T-cell (primary cell): Measurements from ENCODE around the gene LMX1B. TPM values are rescaled to one million over a fixed set of nuclear protein-coding genes. Genes with fewer than 3 reads are reported as not detected.

Source experiments
- total RNA-seq, 35 experiments: library from RNA in 6 of 35; stranded (reverse) in 6 of 35; fragments of 120-200 nt in 1 of 35; gene quantifications; one replicate each; pipeline versions ENCODE4 v1.2.1 to v1.2.4 and lab custom pipeline; 2013 to 2026

LMX1B gene
- total RNA-seq, 5 donors from 2014 or later (not counting 1 experiment from before 2014, with no cell fraction given) = not detected

Other genes starting within 250 kb of the LMX1B start
- gene ZBTB43, start 191.1 kb downstream of the LMX1B start, total RNA-seq = 10 to 100 TPM; 16.1 to 53.3 (median 20.4) TPM
- 1 to 10 TPM; 5.4 to 8.7 (median 7.9) TPM for gene ZBTB34, start 246.7 kb downstream of the LMX1B start, total RNA-seq